ENCODE results near the gene ANKRD36C. TPM values are rescaled to one million over a fixed set of nuclear protein-coding genes. Genes with fewer than 3 reads are reported as not detected.
A peak's percentile ranks its signal among the peaks of the same experiment; 100 is the strongest.
"Not testable (repeated sequence)": the region's sequence is repeated elsewhere in the genome, so short reads cannot be mapped to it uniquely, and the experiment has no call there.

The ANKRD36C gene
- total RNA-seq (10 to 100 TPM; 12.0 to 13.4 TPM), polyA plus RNA-seq (1 to 10 TPM in 1 of 2 donors, under 1 TPM in 1; 0.27 to 6.7 TPM)

- WGBS: under 1% methylated on average over 31 of the region's 56 CpGs
Measured at GRCh38 chr2:95991351-95992094, at the start of gene ANKRD36C. ANKRD36C (minus strand) TSS chr2:95991824; CDS start chr2:95991708, 116 bp downstream.

GRCh38 chr2:96035554-96035953 lies 43.9 kb upstream of the ANKRD36C start:
- not testable (repeated sequence) for DNase-seq (ENCODE audit: low spot score); H3K36me3 ChIP-seq (ENCODE audit: control insufficient read depth in 4 of 4, insufficient read depth in 3 of 4, low read depth in 1 of 4, low read length in 3 of 4); H3K27me3 ChIP-seq (ENCODE audit: control insufficient read depth in 4 of 4, insufficient read depth in 4 of 4, low read length in 3 of 4); H3K9me3 ChIP-seq (ENCODE audit: control insufficient read depth in 4 of 4, low read length in 3 of 4); H3K4me1 ChIP-seq (ENCODE audit: control insufficient read depth in 4 of 4, insufficient read depth in 4 of 4, low read length in 3 of 4); H3K9ac ChIP-seq (ENCODE audit: low read depth in 1 of 2, low read length in 2 of 2); H3K4me3 ChIP-seq (ENCODE audit: low read depth in 1 of 3, low read length in 3 of 3); H3K27ac ChIP-seq (ENCODE audit: low read depth in 1 of 2, low read length in 2 of 2)
- WGBS: no CpG with 5 or more reads among the region's 14 CpGs

More at GRCh38 chr2:95991351-95992094, at the start of gene ANKRD36C:
- H3K9me3 ChIP-seq (ENCODE audit: control insufficient read depth in 4 of 4, low read length in 3 of 4); H3K4me1 ChIP-seq (ENCODE audit: control insufficient read depth in 4 of 4, insufficient read depth in 4 of 4, low read length in 3 of 4); H3K36me3 ChIP-seq (ENCODE audit: control insufficient read depth in 4 of 4, insufficient read depth in 3 of 4, low read depth in 1 of 4, low read length in 3 of 4); H3K27me3 ChIP-seq (ENCODE audit: control insufficient read depth in 4 of 4, insufficient read depth in 4 of 4, low read length in 3 of 4): not testable (repeated sequence)
- peak within 1 kb of the TSS; percentile 74 to 88 for H3K9ac ChIP-seq (ENCODE audit: low read depth in 1 of 2, low read length in 2 of 2)
- H3K27ac ChIP-seq (ENCODE audit: low read depth in 1 of 2, low read length in 2 of 2): peak within 1 kb of the TSS; percentile 83 to 88
- H3K4me3 ChIP-seq (ENCODE audit: low read depth in 1 of 3, low read length in 3 of 3): peak within 1 kb of the TSS; percentile 53 to 77 (median 59)
- peak; percentile 45 for DNase-seq (ENCODE audit: low spot score)

GRCh38 chr2:96034792-96035191 lies 43.2 kb upstream of the ANKRD36C start, which contains the start of gene GPAT2:
GPAT2 (minus strand) TSS chr2:96034916; CDS start chr2:96032359, 2,557 bp downstream.
- H3K27me3 ChIP-seq (ENCODE audit: control insufficient read depth in 4 of 4, insufficient read depth in 4 of 4, low read length in 3 of 4); H3K36me3 ChIP-seq (ENCODE audit: control insufficient read depth in 4 of 4, insufficient read depth in 3 of 4, low read depth in 1 of 4, low read length in 3 of 4); H3K9ac ChIP-seq (ENCODE audit: low read depth in 1 of 2, low read length in 2 of 2); DNase-seq (ENCODE audit: low spot score); H3K4me3 ChIP-seq (ENCODE audit: low read depth in 1 of 3, low read length in 3 of 3); H3K9me3 ChIP-seq (ENCODE audit: control insufficient read depth in 4 of 4, low read length in 3 of 4); H3K27ac ChIP-seq (ENCODE audit: low read depth in 1 of 2, low read length in 2 of 2); H3K4me1 ChIP-seq (ENCODE audit: control insufficient read depth in 4 of 4, insufficient read depth in 4 of 4, low read length in 3 of 4): not testable (repeated sequence)
- no CpG with 5 or more reads among the region's 34 CpGs for WGBS

- DNase-seq (ENCODE audit: low spot score); H3K9ac ChIP-seq (ENCODE audit: low read depth in 1 of 2, low read length in 2 of 2); H3K4me3 ChIP-seq (ENCODE audit: low read depth in 1 of 3, low read length in 3 of 3); H3K9me3 ChIP-seq (ENCODE audit: control insufficient read depth in 4 of 4, low read length in 3 of 4); H3K27me3 ChIP-seq (ENCODE audit: control insufficient read depth in 4 of 4, insufficient read depth in 4 of 4, low read length in 3 of 4); H3K4me1 ChIP-seq (ENCODE audit: control insufficient read depth in 4 of 4, insufficient read depth in 4 of 4, low read length in 3 of 4); H3K27ac ChIP-seq (ENCODE audit: low read depth in 1 of 2, low read length in 2 of 2); H3K36me3 ChIP-seq (ENCODE audit: control insufficient read depth in 4 of 4, insufficient read depth in 3 of 4, low read depth in 1 of 4, low read length in 3 of 4): not testable (repeated sequence)
- no CpG with 5 or more reads among the region's 9 CpGs for WGBS
Measured at GRCh38 chr2:96033997-96034396, 42.4 kb upstream of the ANKRD36C start.

GRCh38 chr2:96027725-96028325 lies 36.2 kb upstream of the ANKRD36C start:
- no CpG with 5 or more reads among the region's 16 CpGs for WGBS
- not testable (repeated sequence) for H3K36me3 ChIP-seq (ENCODE audit: control insufficient read depth in 4 of 4, insufficient read depth in 3 of 4, low read depth in 1 of 4, low read length in 3 of 4); DNase-seq (ENCODE audit: low spot score); H3K27ac ChIP-seq (ENCODE audit: low read depth in 1 of 2, low read length in 2 of 2); H3K4me3 ChIP-seq (ENCODE audit: low read depth in 1 of 3, low read length in 3 of 3); H3K4me1 ChIP-seq (ENCODE audit: control insufficient read depth in 4 of 4, insufficient read depth in 4 of 4, low read length in 3 of 4); H3K9me3 ChIP-seq (ENCODE audit: control insufficient read depth in 4 of 4, low read length in 3 of 4); H3K27me3 ChIP-seq (ENCODE audit: control insufficient read depth in 4 of 4, insufficient read depth in 4 of 4, low read length in 3 of 4); H3K9ac ChIP-seq (ENCODE audit: low read depth in 1 of 2, low read length in 2 of 2)

GRCh38 chr2:96025755-96026154 lies 34.1 kb upstream of the ANKRD36C start:
- H3K36me3 ChIP-seq (ENCODE audit: control insufficient read depth in 4 of 4, insufficient read depth in 3 of 4, low read depth in 1 of 4, low read length in 3 of 4); H3K27ac ChIP-seq (ENCODE audit: low read depth in 1 of 2, low read length in 2 of 2); H3K27me3 ChIP-seq (ENCODE audit: control insufficient read depth in 4 of 4, insufficient read depth in 4 of 4, low read length in 3 of 4); H3K9me3 ChIP-seq (ENCODE audit: control insufficient read depth in 4 of 4, low read length in 3 of 4); H3K4me1 ChIP-seq (ENCODE audit: control insufficient read depth in 4 of 4, insufficient read depth in 4 of 4, low read length in 3 of 4); DNase-seq (ENCODE audit: low spot score); H3K4me3 ChIP-seq (ENCODE audit: low read depth in 1 of 3, low read length in 3 of 3); H3K9ac ChIP-seq (ENCODE audit: low read depth in 1 of 2, low read length in 2 of 2): not testable (repeated sequence)
- 89% methylated on average over 6 of the region's 6 CpGs for WGBS
